DMS53 (cell line): ENCODE data around the gene CHI3L2.
A peak's percentile ranks its signal among the peaks of the same experiment; 100 is the strongest.
"Not testable (repeated sequence)": the region's sequence is repeated elsewhere in the genome, so short reads cannot be mapped to it uniquely, and the experiment has no call there.

Experiments
- DNase-seq: peaks from one replicate; lab custom pipeline; 2025; lab: John Stamatoyannopoulos, UW

The CHI3L2 gene

DNA sequence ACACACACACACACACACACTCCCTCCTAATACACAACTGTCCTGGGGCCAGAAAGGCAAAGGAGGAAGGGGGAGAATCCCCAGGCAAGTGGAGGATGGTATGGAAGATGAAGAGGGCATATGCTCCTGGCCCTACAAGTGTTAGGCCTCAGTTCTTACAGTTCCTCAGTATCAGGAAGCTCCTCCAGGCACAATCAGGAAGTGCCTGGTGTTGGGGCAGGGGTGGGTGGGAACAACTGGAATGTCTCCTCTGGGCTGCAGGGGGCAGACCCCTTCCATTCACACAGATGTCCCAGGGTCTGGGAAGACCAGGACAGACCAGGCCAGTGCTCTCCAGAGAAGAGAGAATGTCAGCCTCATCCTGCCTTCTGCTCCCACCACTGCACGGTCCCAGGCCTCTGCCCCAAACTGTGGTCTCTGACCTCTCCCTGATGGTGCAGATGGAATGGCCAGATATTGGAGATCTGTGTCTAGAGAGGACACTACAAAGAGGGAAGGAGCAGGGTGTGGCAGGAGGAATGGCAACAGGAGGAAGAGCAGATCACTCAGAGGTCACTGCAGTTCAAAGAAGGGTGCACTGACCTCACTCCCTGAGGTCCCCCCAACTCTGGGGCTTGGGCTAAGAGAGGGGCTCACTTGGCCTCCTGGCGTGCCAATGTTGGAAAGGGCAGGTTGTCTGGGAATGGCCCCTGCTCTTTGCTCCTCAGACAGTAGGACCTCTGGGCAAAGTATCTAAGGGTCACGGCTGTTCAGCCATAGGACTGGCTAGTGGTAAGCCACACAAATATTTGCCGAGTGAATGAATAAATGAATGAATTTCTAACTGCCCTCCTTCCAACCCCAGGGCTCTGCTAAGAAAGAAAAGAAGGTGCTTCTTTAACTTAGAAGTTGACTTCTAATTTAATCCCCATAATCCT lies 24.5 kb upstream of the CHI3L2 start:
- DNase-seq, result peak; percentile 62

DNA sequence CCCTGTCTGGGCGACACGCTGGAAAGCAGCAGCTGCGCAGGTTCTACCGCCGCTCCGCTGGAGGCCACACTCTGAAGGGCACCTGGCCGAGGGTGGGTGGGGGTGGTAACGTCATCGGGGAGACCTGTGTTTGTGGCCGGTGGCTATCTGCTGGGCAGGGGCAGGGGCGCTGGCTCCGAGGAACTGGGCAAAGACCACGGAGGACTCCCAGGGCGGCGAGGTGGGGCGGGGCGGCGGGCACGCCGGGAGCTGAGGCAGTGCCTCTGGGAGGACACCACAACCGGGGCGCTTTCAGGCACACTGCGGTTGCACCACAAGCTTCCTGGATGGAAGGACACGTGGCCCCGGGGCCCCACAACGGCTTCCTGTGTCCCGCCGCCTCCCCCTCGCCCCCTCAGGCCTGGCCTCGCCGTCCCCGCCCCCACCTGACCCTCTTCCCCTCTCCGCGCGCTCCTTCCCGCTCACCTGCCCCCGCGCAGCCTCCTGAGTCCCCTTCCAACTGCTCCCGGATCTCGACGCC lies 23.8 kb upstream of the CHI3L2 start:
- DNase-seq, result peak; percentile 96

DNA sequence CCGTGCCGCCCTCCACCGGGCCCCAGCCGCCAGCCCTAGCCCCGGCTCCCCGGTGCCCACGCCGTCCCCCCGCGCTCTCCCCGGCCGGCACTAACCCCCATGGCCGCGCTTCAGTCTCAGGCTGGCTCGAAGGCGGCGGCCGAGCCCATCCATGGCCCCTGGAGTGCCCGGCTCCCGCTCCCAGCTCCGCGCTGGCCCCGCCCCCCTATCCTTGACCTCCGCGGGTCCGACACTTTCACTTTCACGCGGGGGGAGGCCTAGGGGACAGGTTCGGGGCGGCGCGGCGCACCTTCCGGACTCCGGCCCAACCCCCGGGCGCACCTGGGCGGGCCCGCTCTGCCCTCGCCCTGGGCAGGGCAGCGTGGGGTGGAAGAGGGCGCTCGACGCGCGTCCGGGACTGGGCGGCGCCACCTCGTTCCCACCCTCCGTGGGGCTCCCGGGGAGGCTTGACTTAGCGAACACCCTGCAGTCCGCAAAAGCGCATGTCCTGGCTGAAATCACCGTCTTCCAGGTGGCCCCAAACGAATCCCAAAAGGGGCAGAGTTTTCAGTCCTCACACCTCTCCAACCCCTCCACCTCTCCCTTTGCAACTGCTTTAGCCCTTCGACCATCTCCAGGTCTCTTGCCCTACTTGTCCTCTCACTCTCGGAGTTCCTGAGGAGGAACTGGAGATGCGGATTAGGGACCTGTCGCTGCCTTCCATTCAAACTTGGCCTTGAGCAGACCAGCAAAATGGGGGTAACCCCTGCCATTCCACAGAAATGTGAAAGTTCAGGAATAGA lies 23.1 kb upstream of the CHI3L2 start:
- peak; percentile 91 for DNase-seq

DNA sequence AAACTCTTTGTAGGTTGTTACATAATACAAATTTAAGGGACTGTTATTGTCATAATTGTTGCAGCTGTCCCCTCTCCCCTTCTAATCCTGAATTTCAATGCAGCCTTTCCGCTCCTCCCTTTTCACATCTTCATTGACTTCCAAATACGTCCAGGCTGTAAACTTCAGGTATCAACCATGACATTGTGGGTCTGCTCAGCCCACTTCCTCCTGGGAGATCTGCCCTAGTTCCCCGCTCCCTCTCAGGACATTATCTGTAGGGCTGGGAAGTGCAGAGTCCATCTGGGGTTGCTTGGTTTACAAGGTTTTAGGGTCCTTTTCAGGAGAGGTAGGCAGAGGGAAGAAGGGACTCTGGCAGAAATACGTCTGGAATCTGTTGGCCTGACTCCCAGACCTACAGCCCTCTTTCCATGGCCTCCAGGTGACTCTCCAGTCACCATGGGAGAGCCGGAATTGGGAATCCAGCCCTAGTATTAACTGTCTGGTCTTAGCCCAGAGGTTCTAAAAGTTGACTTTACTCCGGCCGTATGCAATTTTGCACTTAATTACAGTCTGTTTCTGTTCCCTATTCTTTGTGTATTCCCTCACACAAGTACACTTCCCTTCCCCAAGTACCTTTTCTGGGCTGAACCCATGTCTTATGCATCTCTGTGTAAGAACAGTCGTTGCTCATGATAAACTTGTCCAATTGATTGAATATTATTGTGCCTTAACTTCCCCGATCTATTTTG lies 22.4 kb upstream of the CHI3L2 start:
- DNase-seq, result no peak

DNA sequence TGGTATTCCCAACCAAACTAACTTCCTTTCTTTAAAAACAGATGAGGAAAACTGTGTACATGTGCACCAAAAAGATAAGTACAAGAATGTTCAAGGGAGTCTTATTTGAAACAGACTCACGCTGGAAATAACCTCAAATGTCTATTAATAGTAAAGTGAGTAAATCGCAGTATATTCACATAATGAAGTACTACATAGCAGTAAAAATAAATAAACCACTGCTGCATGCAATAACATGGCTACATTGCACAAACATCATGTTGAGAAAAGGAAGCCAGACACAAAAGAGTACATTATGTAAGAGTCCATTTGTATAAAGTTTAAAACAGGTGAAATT lies 21.8 kb upstream of the CHI3L2 start:
- no peak for DNase-seq

DNA sequence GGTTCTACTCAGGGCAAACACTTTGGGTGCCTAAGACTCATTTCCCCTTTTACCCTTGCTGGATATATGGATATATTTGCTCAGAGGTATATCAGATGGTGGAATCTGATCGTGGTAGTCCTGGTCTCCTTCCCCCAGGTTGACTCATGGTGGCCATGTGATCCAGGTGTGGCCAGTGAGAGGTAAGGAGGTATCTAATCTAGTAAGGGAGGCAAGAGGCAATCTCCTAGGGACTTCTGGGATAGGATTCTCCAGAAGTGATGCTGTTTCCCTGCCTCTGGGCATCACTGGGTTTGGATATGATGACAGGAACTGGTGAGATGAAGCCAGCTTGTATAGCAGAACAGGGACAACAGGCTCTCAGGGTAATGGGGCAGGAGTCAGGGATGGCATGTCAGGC lies 18.6 kb upstream of the CHI3L2 start:
- peak; percentile 57 for DNase-seq

DNA sequence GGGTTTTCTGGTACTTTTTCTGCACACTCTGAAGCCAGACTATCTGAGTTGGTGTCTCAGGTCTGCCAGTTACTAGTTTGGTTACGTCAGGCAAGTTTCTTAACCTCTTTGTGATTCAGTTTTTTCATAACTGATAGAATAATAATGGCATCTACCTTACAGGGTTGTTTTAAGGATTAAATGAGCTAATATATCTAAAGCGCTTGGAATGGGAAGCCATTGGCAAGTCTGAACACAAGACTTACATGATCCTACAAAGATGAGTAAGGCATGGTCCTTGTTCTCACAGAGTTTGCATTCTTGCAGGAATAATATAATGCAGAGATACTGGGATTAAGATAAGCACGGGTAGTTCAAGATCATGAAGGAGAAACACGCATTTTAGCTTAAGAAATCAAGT lies 17.9 kb upstream of the CHI3L2 start:
- no peak for DNase-seq

DNA sequence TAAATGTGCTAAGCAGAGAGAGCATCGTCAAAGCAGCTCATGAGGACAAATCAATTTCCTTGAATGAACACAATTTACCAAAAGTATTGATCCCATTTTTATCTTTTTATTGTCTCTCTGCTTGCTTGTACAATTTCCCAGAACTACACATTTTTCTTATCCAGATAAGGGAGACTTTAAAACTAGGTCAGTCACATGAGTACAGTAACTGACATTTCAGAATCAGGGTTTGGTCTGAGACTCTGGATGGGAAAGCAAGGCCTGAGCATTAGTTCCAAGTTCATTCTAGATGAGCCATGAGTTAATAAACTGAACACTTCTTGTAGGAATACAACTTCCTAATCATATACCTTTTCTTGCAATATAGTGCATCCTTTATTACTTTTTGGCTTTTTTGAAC lies 15.6 kb upstream of the CHI3L2 start:
- DNase-seq, result no peak

DNA sequence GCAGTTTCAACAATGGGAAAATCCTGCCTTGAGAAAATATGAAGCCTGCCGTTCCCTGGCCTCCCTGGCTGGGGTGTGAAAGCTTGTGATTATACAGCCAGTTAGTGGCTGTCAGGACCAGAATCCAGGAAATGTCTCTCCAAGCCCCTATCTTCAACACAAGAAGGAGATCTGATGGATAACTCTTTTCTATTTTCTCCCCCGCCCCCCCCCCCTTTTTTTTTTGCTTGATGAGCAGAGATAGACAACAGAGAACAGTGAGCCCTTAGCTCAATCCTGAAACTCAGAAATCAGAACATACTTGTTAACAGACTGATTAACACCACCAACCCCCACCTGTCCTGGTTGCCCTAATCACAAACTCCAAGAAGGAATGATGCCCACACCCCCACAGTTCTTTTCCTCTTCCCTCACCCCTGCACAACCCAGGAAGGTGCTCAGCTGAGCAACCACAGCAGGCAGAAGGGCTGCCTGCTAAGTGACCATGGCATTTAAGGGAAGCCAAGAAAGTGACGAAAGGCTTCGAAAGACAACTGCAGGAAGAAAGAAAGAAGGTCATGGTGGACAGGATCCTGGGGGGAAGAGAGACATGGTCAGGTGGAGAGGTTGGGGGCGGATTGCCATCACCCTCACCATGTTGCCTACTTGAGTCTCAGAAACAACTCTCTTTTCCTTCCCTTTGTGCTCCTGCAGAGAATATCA lies 14.7 kb upstream of the CHI3L2 start:
- DNase-seq, result no peak

DNA sequence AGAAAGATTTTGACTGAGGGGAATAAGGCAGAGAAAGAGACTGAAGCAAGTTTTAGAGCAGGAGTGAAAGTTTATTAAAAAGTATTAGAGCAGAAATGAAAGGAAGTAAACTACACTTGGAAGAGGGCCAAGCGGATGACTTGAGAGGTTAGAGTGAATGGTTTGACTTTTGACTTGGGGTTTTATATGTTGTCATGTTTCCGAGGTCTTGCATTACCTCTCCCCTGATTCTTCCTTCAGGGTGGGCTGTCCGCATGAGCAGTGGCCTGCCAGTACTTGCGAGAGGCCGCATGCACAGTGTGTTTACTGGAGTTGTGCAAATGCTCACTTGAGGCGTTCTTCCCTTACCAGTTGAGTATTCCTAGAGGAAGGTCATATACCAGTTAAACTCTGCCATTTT lies 14.1 kb upstream of the CHI3L2 start:
- DNase-seq, result no peak

DNA sequence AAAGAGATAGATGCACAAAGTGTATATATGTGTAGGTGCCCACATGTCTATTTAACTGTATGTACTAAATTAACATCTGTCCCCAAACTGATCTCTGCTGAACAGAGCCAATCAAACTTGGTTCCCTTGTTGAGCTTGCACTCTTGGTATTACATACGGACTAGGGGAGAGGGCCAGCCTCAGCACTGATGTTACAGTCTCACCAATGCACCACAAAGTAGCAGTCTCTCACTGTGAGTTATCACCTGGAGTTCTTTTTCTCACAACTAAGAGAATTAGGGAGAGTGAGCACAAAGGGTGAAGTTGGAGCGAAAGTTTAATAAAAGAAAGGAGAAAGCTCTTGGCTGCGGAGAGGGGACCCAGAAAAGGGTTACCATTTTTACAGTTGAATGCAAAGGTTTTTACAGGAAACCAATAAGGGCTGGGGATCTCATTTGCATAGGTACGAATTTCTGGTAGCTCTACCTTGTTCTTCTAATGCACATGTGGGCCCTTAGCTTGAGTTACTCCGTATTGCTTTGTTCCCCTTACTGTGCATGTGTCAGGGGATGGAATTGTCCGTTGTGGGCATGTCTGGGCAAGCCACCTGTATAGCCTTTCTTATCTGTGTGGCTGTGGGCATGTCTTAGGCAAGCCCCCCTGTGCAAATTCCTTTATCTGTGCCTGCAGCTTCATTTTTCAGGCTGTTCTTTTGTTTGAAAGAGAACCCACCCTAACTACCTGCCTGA lies 13.3 kb upstream of the CHI3L2 start:
- no peak for DNase-seq

DNA sequence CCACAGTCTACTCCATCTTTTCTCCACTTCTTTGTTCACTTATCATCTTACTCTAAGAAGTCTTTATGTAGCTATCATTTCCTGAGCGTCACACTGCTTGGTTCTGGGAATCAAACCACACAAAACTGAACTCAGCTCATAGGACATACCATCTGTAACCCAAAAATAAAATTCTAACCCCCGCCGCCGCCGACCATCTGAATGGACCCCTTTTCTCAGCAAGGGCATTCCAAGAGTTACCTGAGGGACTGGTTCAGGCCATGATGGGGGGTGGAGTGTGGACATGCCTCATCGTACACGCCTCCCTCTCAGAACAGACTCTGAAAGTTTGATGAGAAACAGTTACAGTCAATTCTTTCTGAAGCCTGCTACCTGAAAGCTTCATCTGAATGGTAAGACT lies 12.6 kb upstream of the CHI3L2 start:
- DNase-seq, result no peak

DNA sequence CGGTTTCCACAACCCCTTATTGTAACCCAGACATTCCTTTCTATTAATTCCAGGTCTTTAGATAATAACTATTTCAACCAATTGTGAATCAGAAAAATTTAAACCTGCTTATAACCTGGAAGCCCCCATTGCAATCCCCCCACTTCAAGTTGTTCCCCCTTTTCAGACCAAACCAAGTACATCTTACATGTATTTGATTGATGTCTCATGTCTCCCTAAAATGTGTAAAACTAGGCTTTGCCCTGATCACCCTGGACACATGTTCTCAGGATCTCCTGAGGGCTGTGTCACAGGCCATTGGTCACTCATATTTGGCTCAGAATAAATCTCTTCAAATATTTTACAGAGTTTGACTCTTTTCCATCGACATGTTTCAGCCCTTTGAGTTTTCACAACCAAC lies 12.2 kb upstream of the CHI3L2 start:
- DNase-seq, result not testable (repeated sequence)

DNA sequence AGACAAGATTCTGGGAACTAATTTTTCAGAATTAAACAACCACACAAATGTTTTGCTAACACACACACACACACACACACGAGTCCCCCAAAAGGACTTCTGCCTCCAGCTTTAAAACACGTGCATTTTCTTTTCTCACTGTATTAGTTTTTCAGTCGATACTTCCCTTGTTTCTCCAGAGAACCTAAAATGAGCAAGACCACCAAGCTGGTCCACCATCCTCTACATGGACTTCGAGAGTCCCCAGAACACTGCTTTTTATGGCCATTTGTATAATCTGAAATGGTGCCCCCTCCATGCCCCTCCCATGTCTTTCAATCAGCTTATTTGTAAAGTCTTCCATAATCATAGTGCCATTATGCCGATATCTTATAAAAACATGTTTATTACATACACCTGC lies 10.8 kb upstream of the CHI3L2 start:
- no peak for DNase-seq

DNA sequence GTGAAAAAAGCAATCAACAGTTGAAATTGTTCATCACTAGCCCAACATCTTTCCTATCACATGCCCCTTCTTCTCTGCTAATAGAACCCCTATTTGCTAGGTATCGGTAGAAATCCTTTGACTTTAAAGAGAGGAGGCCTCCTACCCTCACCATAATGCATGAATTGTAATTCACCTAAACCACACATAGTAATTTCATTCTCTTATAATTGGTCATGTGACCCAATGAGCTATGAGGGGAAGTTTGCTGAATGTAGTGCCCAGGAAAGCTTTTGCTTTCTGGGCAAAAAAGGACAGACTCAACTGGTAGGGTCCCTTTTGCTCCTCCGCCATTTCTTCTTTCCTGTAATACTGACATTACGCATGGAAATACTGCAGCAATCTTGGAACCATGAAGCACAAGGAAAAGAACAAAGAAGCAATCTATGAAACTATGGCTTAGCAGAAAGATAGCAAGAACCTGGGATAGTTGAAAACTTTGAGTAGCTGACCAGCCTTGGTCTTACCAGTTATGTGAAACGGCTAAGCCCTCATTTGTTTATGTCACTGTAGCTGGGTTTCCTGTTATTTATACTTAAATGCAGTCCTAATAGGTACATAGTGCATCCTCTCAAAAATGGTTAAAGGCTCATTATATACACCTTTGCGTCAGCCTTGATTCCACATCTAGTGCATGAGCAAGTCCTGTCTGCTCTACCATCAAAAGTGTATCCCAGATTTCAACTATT lies 10.2 kb upstream of the CHI3L2 start:
- no peak for DNase-seq

DNA sequence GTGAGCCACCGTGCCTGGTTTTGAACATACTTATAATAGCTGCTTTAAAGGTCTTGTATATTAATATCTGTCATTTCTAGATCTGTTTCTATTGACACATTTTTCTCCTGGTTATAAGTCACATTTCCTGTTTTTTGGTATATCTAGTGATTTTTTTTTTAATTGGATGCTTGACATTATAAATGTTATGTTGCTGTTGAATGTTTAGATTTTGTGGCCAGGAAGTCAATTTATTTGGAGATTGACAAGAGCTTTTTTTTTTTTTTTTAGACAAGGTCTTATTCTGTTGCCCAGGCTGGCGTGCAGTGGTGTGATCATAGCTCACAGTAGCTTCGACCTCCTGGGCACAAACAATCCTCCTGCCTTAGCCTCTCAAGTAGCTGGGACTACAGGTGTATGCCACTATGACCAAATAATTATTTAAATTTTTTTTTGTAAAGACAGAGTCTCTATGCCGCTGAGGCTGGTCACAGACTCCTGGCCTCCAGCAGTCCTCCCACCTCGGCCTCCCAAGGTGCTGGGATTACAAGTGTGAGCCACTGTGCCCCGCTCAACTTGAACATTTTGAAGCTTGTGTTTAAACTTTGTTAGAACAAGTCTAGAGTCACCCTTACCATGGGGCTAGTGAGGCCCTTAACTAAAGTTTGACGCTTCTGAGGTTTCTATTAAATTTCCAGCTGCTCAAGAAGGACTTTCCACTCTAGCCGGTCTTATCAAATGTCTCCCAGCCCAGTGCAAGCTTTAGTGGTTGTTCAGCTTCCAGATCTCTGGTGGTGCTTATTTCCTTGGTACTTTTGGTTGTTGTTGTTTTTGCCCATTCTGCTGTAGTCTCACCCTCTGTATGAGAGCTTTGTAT lies 8.6 kb upstream of the CHI3L2 start:
- no peak for DNase-seq

DNA sequence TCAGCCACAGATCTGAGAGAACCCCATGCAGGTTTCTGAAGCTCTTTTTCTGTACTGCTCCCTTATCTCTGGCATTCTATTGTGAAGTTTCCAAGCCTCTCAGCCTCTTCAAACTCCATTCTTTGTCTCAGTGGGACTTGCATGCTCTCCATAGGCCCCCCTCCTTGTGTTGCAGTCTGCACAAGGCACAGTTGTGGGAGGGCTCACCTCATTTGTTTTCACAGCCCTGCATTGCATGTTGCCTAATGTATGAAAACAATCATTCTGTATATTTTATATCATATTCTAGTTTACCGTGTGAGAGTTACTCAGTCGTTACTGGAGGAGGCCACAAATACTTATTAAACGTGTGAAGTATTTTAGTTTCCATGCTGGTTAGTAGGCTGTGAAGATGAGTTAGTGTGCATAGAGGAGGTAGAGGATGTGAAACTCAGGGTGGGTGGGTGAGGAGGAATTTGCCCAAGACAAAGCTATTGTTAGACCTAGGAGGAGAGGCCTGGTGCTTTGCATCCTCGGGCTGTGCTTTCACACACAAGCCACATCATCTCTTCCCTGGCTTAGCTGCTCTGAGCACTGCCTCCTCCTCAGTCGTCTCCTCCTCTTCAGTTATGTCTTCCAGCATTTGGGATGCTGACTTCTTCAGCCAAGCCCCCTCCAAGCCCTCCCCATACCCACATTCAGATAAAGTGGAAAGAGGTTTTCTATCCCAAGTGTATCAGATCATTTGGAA lies 7.8 kb upstream of the CHI3L2 start:
- no peak for DNase-seq

DNA sequence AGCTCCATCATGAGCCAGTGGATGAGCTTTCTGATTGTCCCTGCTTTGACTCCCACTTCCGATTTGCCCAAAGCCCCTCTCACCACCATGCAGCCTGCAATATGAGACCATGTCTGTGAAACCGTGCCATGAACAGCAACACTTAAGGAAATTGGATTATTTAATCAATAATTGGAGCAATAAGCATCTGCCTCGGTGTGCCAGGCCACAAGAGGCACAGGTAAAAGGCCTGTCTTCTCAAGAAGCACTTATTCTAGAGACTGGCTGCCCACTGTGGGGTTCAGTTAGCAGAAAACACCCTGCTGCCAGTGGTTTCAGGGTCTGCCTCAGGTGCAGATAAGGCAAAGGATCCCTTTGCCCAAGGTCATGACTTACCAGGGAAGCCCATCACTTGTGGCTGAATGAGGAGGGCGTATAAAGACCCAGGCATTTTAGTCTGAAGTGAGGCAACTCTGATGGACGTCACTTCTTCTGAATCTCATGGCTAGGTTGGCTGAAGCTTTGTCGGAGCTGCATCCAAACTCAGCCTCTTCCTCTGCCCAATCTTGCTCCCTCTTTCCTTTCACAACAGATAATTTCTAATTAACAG lies 7.1 kb upstream of the CHI3L2 start:
- no peak for DNase-seq

DNA sequence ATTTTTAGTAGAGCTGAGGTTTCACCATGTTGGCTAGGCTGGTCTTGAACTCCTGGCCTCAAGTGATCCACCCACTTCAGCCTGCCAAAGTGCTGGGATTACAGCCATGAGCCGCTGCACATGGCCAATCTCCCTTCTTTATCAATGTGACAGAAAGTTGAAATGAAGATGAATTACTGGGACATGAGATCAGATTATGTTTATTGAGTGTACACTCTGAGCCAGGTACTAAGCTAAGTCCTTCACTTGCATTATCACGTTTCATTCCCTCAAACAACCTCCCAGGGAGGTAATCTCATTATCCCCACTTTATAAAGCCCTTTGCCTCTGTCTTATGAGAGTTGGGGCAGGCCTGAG lies 6.3 kb upstream of the CHI3L2 start:
- no peak for DNase-seq
